SK-N-MC (cell line): ENCODE measurements around the gene MDM4.
"Not testable (repeated sequence)": the region's sequence is repeated elsewhere in the genome, so short reads cannot be mapped to it uniquely, and the experiment has no call there.

Experiments used
- DNase-seq: peaks from one replicate; pipeline ENCODE4 v3.0.0-alpha.2; 2011; ENCODE audit warnings: low read depth, low spot score
- H3K27ac ChIP-seq: fragments of 200-600 bp; sonication (generic); 2 replicates; pipeline ENCODE4 v1.5.1; 2016; ENCODE audit warnings: mixed run types
- H3K36me3 ChIP-seq: fragments of 200-600 bp; sonication (generic); 2 replicates; pipeline ENCODE4 v1.6.1; 2017; ENCODE audit warnings: antibody characterized with exemption, low read length, mixed read lengths; ENCODE audit not compliant: insufficient read depth
- H3K4me3 ChIP-seq: fragments of 200-600 bp; sonication (generic); 2 replicates; pipeline ENCODE4 v1.5.1; 2016
- H3K9ac ChIP-seq: fragments of 200-600 bp; sonication (generic); 2 replicates; pipeline ENCODE4 v1.8.0; 2017; ENCODE audit warnings: mixed run types, mixed read lengths; ENCODE audit not compliant: insufficient read length
- H3K9me3 ChIP-seq: fragments of 200-600 bp; sonication (generic); 2 replicates; pipeline ENCODE4 v1.6.1; 2017; ENCODE audit warnings: low read depth, mild to moderate bottlenecking, antibody characterized with exemption, low read length, moderate library complexity, mixed read lengths
- EZH2 ChIP-seq: fragments of 200-600 bp; sonication (generic); IDR thresholded peaks from one replicate; pipeline ENCODE4 v1.6.1; 2017; ENCODE audit warnings: antibody characterized with exemption
- FOXP2 ChIP-seq: optimal IDR thresholded peaks from 2 replicates; pipeline ENCODE3; 2011; ENCODE audit warnings: mild to moderate bottlenecking, moderate library complexity; ENCODE audit not compliant: insufficient read depth; ENCODE audit errors: extremely low read length, control extremely low read depth
- POLR2AphosphoS5 ChIP-seq: IDR thresholded peaks from 2 replicates; pipeline ENCODE4 v1.6.1; 2012; ENCODE audit warnings: mild to moderate bottlenecking, low read depth, low read length, borderline replicate concordance

Gene MDM4

GRCh38 chr1:204566583-204566955 is 50.4 kb downstream of the MDM4 start:
- no peaks in the 10 kb centered on the region for H3K9me3 ChIP-seq
- no peak overlapping the region for H3K9ac ChIP-seq
- no peak for DNase-seq
- H3K4me3 ChIP-seq = no peak overlapping the region
- H3K27ac ChIP-seq = no peak overlapping the region
- no peaks in the 10 kb centered on the region for H3K36me3 ChIP-seq
- TF ChIP-seq POLR2AphosphoS5 (no peak), EZH2 (no peak), FOXP2 (no peak)

- Histone ChIP-seq H3K4me3 (no peak overlapping the region), H3K36me3 (no peaks in the 10 kb centered on the region), H3K27ac (no peak overlapping the region), H3K9ac (no peak overlapping the region), H3K9me3 (no peaks in the 10 kb centered on the region)
- no peak for DNase-seq
- TF ChIP-seq POLR2AphosphoS5 (no peak), FOXP2 (no peak), EZH2 (no peak)
Observed at GRCh38 chr1:204567071-204567470, 50.9 kb downstream of the MDM4 start.

GRCh38 chr1:204568576-204569315 is 52.5 kb downstream of the MDM4 start:
- Histone ChIP-seq H3K9me3 (no peaks in the 10 kb centered on the region), H3K9ac (no peak overlapping the region), H3K27ac (no peak overlapping the region), H3K4me3 (no peak overlapping the region), H3K36me3 (no peaks in the 10 kb centered on the region)
- no peak for DNase-seq
- TF ChIP-seq POLR2AphosphoS5 (no peak), EZH2 (no peak), FOXP2 (no peak)

- no peaks in the 10 kb centered on the region for H3K9me3 ChIP-seq
- no peak overlapping the region for H3K9ac ChIP-seq
- TF ChIP-seq FOXP2 = no peak
- no peak for TF ChIP-seq EZH2
- no peak for TF ChIP-seq POLR2AphosphoS5
- H3K4me3 ChIP-seq = no peak overlapping the region
- DNase-seq = no peak
- no peak overlapping the region for H3K27ac ChIP-seq
- no peaks in the 10 kb centered on the region for H3K36me3 ChIP-seq
Observed at GRCh38 chr1:204569478-204569877, 53.3 kb downstream of the MDM4 start.

GRCh38 chr1:204570021-204570420 is 53.8 kb downstream of the MDM4 start:
- not testable (repeated sequence) for DNase-seq, H3K27ac ChIP-seq, H3K9me3 ChIP-seq, H3K9ac ChIP-seq, H3K4me3 ChIP-seq, H3K36me3 ChIP-seq

GRCh38 chr1:204571128-204571527 is 54.9 kb downstream of the MDM4 start:
- Histone ChIP-seq H3K27ac (no peak overlapping the region), H3K9ac (no peak overlapping the region), H3K36me3 (no peaks in the 10 kb centered on the region), H3K9me3 (no peaks in the 10 kb centered on the region), H3K4me3 (no peak overlapping the region)
- TF ChIP-seq FOXP2 (no peak), POLR2AphosphoS5 (no peak), EZH2 (no peak)
- no peak for DNase-seq

- H3K9me3 ChIP-seq = no peaks in the 10 kb centered on the region
- H3K4me3 ChIP-seq = no peak overlapping the region
- no peak for DNase-seq
- TF ChIP-seq EZH2 = no peak
- TF ChIP-seq FOXP2 = no peak
- no peak for TF ChIP-seq POLR2AphosphoS5
- H3K9ac ChIP-seq = no peak overlapping the region
- H3K27ac ChIP-seq = no peak overlapping the region
- no peaks in the 10 kb centered on the region for H3K36me3 ChIP-seq
Observed at GRCh38 chr1:204571631-204572030, 55.4 kb downstream of the MDM4 start.

- H3K4me3 ChIP-seq = no peak overlapping the region
- H3K9ac ChIP-seq = no peak overlapping the region
- H3K27ac ChIP-seq = no peak overlapping the region
- no peak for DNase-seq
- no peaks in the 10 kb centered on the region for H3K9me3 ChIP-seq
- TF ChIP-seq EZH2 (no peak), POLR2AphosphoS5 (no peak), FOXP2 (no peak)
- no peaks in the 10 kb centered on the region for H3K36me3 ChIP-seq
Observed at GRCh38 chr1:204572923-204573922, 57.0 kb downstream of the MDM4 start.
